Left cardiac atrium (tissue), 4 donors: ENCODE results near the gene SHANK2. TPM values are rescaled to one million over a fixed set of nuclear protein-coding genes. Genes with fewer than 3 reads are reported as not detected.

ENCODE experiments used
- ATAC-seq, 2 donors: fragments of 200-7000 bp; cut with Tn5 transposase; one replicate each; pipeline ENCODE4 v1.9.1; 2020; ENCODE audit warnings: mild to moderate bottlenecking in 2 of 2, moderate library complexity in 2 of 2
- DNase-seq: peaks from one replicate; pipeline ENCODE4 v3.0.0-alpha.2; 2020
- intact Hi-C, 2 donors: fragments of 100-400 bp; cut with DNase I; formaldehyde crosslinking; loops; one replicate each; pipeline versions ENCODE4 v1.14.1 to v1.15.1; 2022 to 2023
- total RNA-seq, 2 donors: library from RNA; stranded (reverse); fragmentation: NEBNext Ultra II Directional; extraction: Animal tissue kit (Norgen Biotek cat#: 25700); gene quantifications; one replicate each; pipeline ENCODE4 v1.2.1, GENCODE V29; 2021
- donor health status: DM: no; HTN: yes; CAD: no.
- donor health status: DM: no; HTN: yes; CAD: no; lungs with severe emphysema.
- donor health status: DM: yes; HTN: yes; CAD: no.
- donor health status: Dilated cardiomyopathy.

SHANK2 gene
- total RNA-seq, 2 donors from 2014 or later, result 0.18 to 0.44 TPM

- intact Hi-C loops, result no loop called here
- DNase-seq, result no peak
- ATAC-seq, result no peak
Measured at GRCh38 chr11:71279916-71280645, 27.7 kb upstream of the SHANK2 start.

- ATAC-seq (no peak), DNase-seq (no peak)
- intact Hi-C loops, result no loop called here
Measured at GRCh38 chr11:71272161-71272560, 19.8 kb upstream of the SHANK2 start.

- ATAC-seq, result no peak
- DNase-seq, result no peak
- intact Hi-C loops, result no loop called here
Measured at GRCh38 chr11:71269603-71270511, 17.5 kb upstream of the SHANK2 start.

GRCh38 chr11:71268706-71269321, 16.4 kb upstream of the SHANK2 start:
- ATAC-seq, result no peak
- DNase-seq, result no peak
- intact Hi-C loops, result no loop called here

GRCh38 chr11:71267807-71268421, 15.5 kb upstream of the SHANK2 start:
- no peak for ATAC-seq
- intact Hi-C loops, result no loop called here
- DNase-seq, result no peak

GRCh38 chr11:71266114-71266833, 13.9 kb upstream of the SHANK2 start:
- intact Hi-C loops, result no loop called here
- ATAC-seq (no peak), DNase-seq (no peak)

DNA sequence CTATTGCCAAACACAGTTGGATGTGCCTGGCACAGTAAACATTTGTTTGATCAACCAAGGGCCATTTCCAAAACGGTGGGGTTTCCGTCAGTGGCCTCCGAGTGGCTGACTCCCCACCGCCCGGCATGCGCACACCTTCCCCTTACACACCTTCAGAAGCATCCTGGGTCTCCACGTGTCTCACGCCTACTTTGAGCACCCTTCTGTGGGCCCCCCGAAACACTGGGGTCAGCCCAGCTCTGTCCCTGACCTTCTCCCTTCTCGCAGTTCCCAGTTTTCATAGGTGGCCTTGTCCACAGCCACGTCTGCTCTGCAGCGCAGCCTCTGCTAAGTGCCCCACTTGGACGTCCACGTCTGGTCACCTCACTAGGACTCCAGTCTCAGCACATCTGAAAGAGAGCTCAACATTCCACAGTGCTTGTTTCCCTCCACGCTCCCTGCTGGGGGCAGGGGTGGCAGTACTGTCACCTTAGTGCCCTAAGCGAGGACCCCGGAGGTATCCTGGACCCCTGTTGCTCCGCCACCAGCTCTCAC, 13.2 kb upstream of the SHANK2 start:
- intact Hi-C loops, result no loop called here
- no peak for DNase-seq
- ATAC-seq, result no peak

- DNase-seq, result no peak
- ATAC-seq, result no peak
- intact Hi-C loops, result no loop called here
Measured at GRCh38 chr11:71263386-71263785, 11.0 kb upstream of the SHANK2 start.

GRCh38 chr11:71255800-71256479, 3.6 kb upstream of the SHANK2 start:
- intact Hi-C loops, result no loop called here
- ATAC-seq (no peak), DNase-seq (no peak)

DNA sequence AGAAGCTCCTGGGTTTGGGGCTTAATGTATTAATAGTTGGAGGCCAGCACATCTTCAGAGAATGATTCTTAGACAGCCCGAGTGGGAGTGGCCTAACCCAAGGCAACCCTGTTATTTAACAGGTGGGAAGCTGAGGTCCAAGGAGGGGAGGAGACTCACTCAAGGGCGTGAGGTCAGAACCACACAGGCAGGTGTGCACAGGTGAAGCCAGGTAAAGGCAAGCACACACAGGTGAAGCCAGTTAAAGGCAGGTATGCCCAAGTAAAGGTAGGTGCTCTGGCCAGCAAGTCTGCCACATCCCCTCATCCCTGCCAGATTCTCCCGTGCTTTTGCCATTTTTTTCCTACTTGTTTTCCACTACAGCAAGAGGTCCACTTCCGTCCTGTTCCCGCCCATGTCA, 2.9 kb upstream of the SHANK2 start:
- ATAC-seq, result no peak
- DNase-seq, result no peak
- intact Hi-C loops, result no loop called here

GRCh38 chr11:71253794-71254193, 1.4 kb upstream of the SHANK2 start:
- intact Hi-C loops, result no loop called here
- ATAC-seq (no peak), DNase-seq (no peak)

GRCh38 chr11:71252770-71253730, 673 bp upstream of the SHANK2 start:
- intact Hi-C loops, result no loop called here
- DNase-seq, result no peak
- peak in 1 of 2 donors; percentile 63 for ATAC-seq

GRCh38 chr11:71251761-71252268, 562 bp downstream of the SHANK2 start:
- no peak for DNase-seq
- no peak for ATAC-seq
- intact Hi-C loops, result no loop called here

DNA sequence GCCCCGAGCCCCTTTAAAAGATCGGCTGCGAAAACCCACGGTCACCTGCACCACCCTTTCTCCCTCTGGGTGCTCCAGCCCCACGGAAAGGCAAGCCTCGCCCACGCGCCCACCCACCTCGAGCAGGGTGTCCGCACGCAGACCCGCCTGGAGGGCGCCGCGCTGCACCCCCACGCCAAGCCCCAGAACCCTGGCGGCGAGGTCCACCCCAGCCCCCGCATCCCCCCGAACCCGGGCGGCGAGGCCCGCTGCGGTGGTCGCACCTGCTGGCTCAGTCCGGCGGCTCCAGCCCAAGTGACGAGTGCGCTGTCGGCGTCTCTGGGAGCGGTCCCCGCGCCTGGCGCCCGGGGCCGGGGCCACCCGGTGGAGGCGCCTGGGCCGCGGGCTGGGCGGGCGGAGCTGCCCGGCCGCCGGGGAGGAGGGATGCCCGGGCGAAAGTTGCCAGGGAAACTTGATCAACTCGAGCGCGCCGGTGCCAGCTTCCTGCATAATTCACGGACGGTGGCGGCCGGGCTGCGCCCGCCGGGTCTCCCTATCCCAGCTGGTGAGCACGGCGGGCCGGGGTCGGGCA, 1.1 kb downstream of the SHANK2 start:
- ATAC-seq (no peak), DNase-seq (no peak)
- intact Hi-C loops, result no loop called here

GRCh38 chr11:71250523-71251150, 1.7 kb downstream of the SHANK2 start:
- DNase-seq (no peak), ATAC-seq (no peak)
- intact Hi-C loops, result no loop called here

DNA sequence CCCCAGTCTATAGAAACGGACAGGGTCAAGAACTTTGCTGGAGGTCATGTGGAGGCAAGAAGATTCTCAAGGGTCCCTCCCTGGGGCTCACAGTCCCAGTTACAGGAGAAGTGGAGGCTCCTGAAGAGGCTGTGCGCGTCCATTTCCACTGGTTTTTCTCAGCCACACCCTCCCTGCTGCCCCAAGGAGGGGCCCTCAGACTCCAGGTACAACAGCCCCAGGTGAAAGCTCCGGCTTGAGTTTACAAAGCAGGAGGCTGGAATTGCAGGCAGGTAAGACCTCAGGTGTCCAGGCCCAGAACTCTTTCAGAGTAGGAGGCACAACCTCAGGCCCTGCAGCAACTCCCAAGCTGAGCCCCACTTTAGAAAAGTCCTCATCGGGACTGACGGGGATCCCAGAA, 3.1 kb downstream of the SHANK2 start:
- no peak for DNase-seq
- intact Hi-C loops, result no loop called here
- no peak for ATAC-seq
